D341Med (cell line): ENCODE data around the gene NUTM2E.
"Not testable (repeated sequence)": the region's sequence is repeated elsewhere in the genome, so short reads cannot be mapped to it uniquely, and the experiment has no call there.

Experiments used
- DNase-seq: peaks from one replicate; pipeline ENCODE4 v3.0.0; 2012; ENCODE audit warnings: low spot score

The NUTM2E gene

GRCh38 chr10:79866903-79867551 lies 40.5 kb downstream of the NUTM2E start:
- not testable (repeated sequence) for DNase-seq

GRCh38 chr10:79868023-79868422 lies 41.5 kb downstream of the NUTM2E start:
- not testable (repeated sequence) for DNase-seq

GRCh38 chr10:79869439-79870097 lies 43.0 kb downstream of the NUTM2E start:
- not testable (repeated sequence) for DNase-seq

GRCh38 chr10:79871729-79872128 lies 45.2 kb downstream of the NUTM2E start:
- DNase-seq: not testable (repeated sequence)
